Liver (tissue), 9 donors: ENCODE data around the gene KCNA10. TPM values are rescaled to one million over a fixed set of nuclear protein-coding genes. Genes with fewer than 3 reads are reported as not detected.

Experiments
- DNase-seq: peaks from one replicate; pipeline ENCODE4 v3.0.0-alpha.2; 2017; ENCODE audit warnings: low spot score
- H3K27ac ChIP-seq, 2 donors: one replicate each; pipeline ENCODE4 v1.7.0; 2013; ENCODE audit warnings: inconsistent platforms in 2 of 2, low read length in 2 of 2, control low read depth in 1 of 2, low read depth in 1 of 2, mild to moderate bottlenecking in 1 of 2
- H3K27me3 ChIP-seq, 4 donors: one replicate each; pipeline versions ENCODE4 v1.6.1 to v1.7.0; 2013; ENCODE audit warnings: low read length in 3 of 4, inconsistent platforms in 1 of 4, mild to moderate bottlenecking in 1 of 4, moderate library complexity in 1 of 4; ENCODE audit not compliant: control insufficient read depth in 4 of 4, insufficient read depth in 4 of 4
- H3K36me3 ChIP-seq, 4 donors: one replicate each; pipeline versions ENCODE4 v1.6.1 to v1.7.0; 2013; ENCODE audit warnings: low read length in 3 of 4, mild to moderate bottlenecking in 3 of 4, low read depth in 1 of 4, moderate library complexity in 1 of 4; ENCODE audit not compliant: control insufficient read depth in 4 of 4, insufficient read depth in 3 of 4
- H3K4me1 ChIP-seq, 4 donors: one replicate each; pipeline versions ENCODE4 v1.6.1 to v1.7.0; 2013; ENCODE audit warnings: low read length in 3 of 4, mild to moderate bottlenecking in 3 of 4, moderate library complexity in 1 of 4; ENCODE audit not compliant: control insufficient read depth in 4 of 4, insufficient read depth in 4 of 4
- H3K4me3 ChIP-seq, 3 donors: one replicate each; pipeline versions ENCODE4 v1.6.1 to v1.7.0; 2013; ENCODE audit warnings: low read length in 3 of 3, control low read depth in 1 of 3, low read depth in 1 of 3, mild to moderate bottlenecking in 1 of 3
- H3K9ac ChIP-seq, 2 donors: one replicate each; pipeline ENCODE4 v1.7.0; 2013; ENCODE audit warnings: low read length in 2 of 2, mild to moderate bottlenecking in 2 of 2, moderate library complexity in 2 of 2, control low read depth in 1 of 2, low read depth in 1 of 2
- H3K9me3 ChIP-seq, 4 donors: one replicate each; pipeline versions ENCODE4 v1.6.1 to v1.7.0; 2013; ENCODE audit warnings: low read length in 3 of 4; ENCODE audit not compliant: control insufficient read depth in 4 of 4
- EGR1 ChIP-seq, 2 donors: IDR thresholded peaks; 2 replicates each; pipeline ENCODE4 v1.6.1; 2016 to 2018; ENCODE audit warnings: antibody characterized with exemption in 2 of 2, low read depth in 2 of 2
- FOXA1 ChIP-seq: IDR thresholded peaks from 2 replicates; pipeline ENCODE4 v1.6.1; 2016; ENCODE audit warnings: antibody characterized with exemption
- FOXA2 ChIP-seq: IDR thresholded peaks from 2 replicates; pipeline ENCODE4 v1.6.1; 2016; ENCODE audit warnings: antibody characterized with exemption
- GABPA ChIP-seq, 2 donors: IDR thresholded peaks in 1 of 2; conservative IDR thresholded peaks in 1 of 2; 2 replicates each; pipeline ENCODE4 v1.6.1; 2016; ENCODE audit warnings: antibody characterized with exemption in 2 of 2, mild to moderate bottlenecking in 1 of 2, moderate library complexity in 1 of 2
- HNF4A ChIP-seq, 2 donors: conservative IDR thresholded peaks; 2 replicates each; pipeline ENCODE4 v1.6.1; 2016; ENCODE audit warnings: antibody characterized with exemption in 2 of 2, mild to moderate bottlenecking in 2 of 2
- HNF4G ChIP-seq: IDR thresholded peaks from 2 replicates; pipeline ENCODE4 v1.6.1; 2016; ENCODE audit warnings: antibody characterized with exemption
- JUND ChIP-seq, 2 donors: IDR thresholded peaks; 2 replicates each; pipeline ENCODE4 v1.6.1; 2016; ENCODE audit warnings: antibody characterized with exemption in 2 of 2
- NR2F2 ChIP-seq: IDR thresholded peaks from 2 replicates; pipeline ENCODE4 v1.6.1; 2016; ENCODE audit warnings: antibody characterized with exemption
- RAD21 ChIP-seq, 2 donors: IDR thresholded peaks; 2 replicates each; pipeline ENCODE4 v1.6.1; 2016; ENCODE audit warnings: antibody characterized with exemption in 2 of 2, mild to moderate bottlenecking in 2 of 2
- RXRA ChIP-seq, 2 donors: IDR thresholded peaks; 2 replicates each; pipeline ENCODE4 v1.6.1; 2017 to 2018; ENCODE audit warnings: antibody characterized with exemption in 2 of 2, mild to moderate bottlenecking in 1 of 2
- SP1 ChIP-seq: IDR thresholded peaks from 2 replicates; pipeline ENCODE4 v1.6.1; 2018; ENCODE audit warnings: antibody characterized with exemption, mild to moderate bottlenecking
- TAF1 ChIP-seq: conservative IDR thresholded peaks from 2 replicates; pipeline ENCODE4 v1.6.1; 2016; ENCODE audit warnings: antibody characterized with exemption, mild to moderate bottlenecking
- YY1 ChIP-seq: IDR thresholded peaks from 2 replicates; pipeline ENCODE4 v1.6.1; 2016; ENCODE audit warnings: antibody characterized with exemption, mild to moderate bottlenecking
- WGBS: extraction: QIAGEN DNeasy Blood & Tissue Kit; methylation state at CpG from one replicate; pipeline ENCODE4 v1.1.7; 2013; 5-methylcytosine and 5-hydroxymethylcytosine counted together
- polyA plus RNA-seq, 2 donors: library from polyadenylated mRNA; stranded (reverse) in 1 of 2; unstranded in 1 of 2; fragments of 200-250 nt in 1 of 2; fragments of >200 nt in 1 of 2; fragmentation: Nextera tagmentation in 1 of 2; extraction: Ambion mirVana in 1 of 2; gene quantifications; one replicate each; pipeline versions ENCODE4 v1.2.1 to v1.2.3, GENCODE V29; 2013 to 2015
- total RNA-seq, 2 donors: library from RNA; depleted of rRNA; stranded (reverse); fragments of >200 nt; gene quantifications; one replicate each; pipeline ENCODE4 v1.2.3, GENCODE V29; 2014
- TF ChIP-seq, protein P1 (sequence below): IDR thresholded peaks from 2 replicates; pipeline ENCODE4 v1.6.1; 2016; ENCODE audit warnings: antibody characterized with exemption, mild to moderate bottlenecking
- TF ChIP-seq, protein P2 (sequence below): fragments of 150-350 bp; IDR thresholded peaks from 2 replicates; pipeline ENCODE4 v1.5.1; 2017; ENCODE audit warnings: improper control_type of control experiment, low read depth, low read length; ENCODE audit not compliant: missing input control
- TF ChIP-seq, protein P3 (sequence below): IDR thresholded peaks from 2 replicates; pipeline ENCODE4 v1.6.1; 2016; ENCODE audit warnings: antibody characterized with exemption
- TF ChIP-seq, protein P4 (sequence below): IDR thresholded peaks from 2 replicates; pipeline ENCODE4 v1.6.1; 2016; ENCODE audit warnings: antibody characterized with exemption
- TF ChIP-seq, protein P5 (sequence below): IDR thresholded peaks from 2 replicates; pipeline ENCODE4 v1.6.1; 2016; ENCODE audit warnings: antibody characterized with exemption
- donor health status: healthy.
- donor health status: healthy.
- donor health status: healthy.
- donor health status: healthy.
- donor health status: healthy.

The KCNA10 gene
- total and polyA plus RNA-seq, 4 donors, result not detected

DNA sequence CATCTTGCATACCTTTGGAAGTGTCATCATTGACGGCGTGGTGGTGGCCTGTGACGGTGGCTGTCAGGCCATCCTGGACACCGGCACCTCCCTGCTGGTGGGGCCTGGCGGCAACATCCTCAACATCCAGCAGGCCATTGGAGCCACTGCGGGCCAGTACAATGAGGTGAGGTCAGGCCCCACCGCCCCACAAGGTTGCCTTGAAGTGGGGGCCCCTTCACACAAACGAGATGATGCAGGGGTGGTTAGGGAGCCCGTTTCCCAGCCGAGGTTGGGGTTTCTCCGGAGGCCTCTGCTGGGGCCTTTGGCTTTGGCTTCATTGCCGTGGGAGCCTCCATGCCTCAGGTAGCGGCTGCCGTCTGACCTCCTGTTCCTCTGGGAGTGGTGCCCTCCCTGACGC lies 29.6 kb downstream of the KCNA10 start:
- no peak for DNase-seq
- WGBS, result 96% methylated on average over 15 of the region's 15 CpGs
- Histone ChIP-seq H3K9me3 (no peaks in the 10 kb centered on the region), H3K27me3 (no peaks in the 10 kb centered on the region), H3K9ac (no peak overlapping the region), H3K4me3 (no peak overlapping the region), H3K27ac (no peak overlapping the region), H3K36me3 (no peaks in the 10 kb centered on the region), H3K4me1 (no peaks in the 10 kb centered on the region)
- TF ChIP-seq, protein P1, sequence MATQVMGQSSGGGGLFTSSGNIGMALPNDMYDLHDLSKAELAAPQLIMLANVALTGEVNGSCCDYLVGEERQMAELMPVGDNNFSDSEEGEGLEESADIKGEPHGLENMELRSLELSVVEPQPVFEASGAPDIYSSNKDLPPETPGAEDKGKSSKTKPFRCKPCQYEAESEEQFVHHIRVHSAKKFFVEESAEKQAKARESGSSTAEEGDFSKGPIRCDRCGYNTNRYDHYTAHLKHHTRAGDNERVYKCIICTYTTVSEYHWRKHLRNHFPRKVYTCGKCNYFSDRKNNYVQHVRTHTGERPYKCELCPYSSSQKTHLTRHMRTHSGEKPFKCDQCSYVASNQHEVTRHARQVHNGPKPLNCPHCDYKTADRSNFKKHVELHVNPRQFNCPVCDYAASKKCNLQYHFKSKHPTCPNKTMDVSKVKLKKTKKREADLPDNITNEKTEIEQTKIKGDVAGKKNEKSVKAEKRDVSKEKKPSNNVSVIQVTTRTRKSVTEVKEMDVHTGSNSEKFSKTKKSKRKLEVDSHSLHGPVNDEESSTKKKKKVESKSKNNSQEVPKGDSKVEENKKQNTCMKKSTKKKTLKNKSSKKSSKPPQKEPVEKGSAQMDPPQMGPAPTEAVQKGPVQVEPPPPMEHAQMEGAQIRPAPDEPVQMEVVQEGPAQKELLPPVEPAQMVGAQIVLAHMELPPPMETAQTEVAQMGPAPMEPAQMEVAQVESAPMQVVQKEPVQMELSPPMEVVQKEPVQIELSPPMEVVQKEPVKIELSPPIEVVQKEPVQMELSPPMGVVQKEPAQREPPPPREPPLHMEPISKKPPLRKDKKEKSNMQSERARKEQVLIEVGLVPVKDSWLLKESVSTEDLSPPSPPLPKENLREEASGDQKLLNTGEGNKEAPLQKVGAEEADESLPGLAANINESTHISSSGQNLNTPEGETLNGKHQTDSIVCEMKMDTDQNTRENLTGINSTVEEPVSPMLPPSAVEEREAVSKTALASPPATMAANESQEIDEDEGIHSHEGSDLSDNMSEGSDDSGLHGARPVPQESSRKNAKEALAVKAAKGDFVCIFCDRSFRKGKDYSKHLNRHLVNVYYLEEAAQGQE, result no peak
- TF ChIP-seq NR2F2 (no peak), RXRA (IDR thresholded peaks at IDR 0.05) (no peak), EGR1 (IDR thresholded peaks at IDR 0.05; ENCODE audit: low read depth in 2 of 2) (no peak), HNF4G (no peak), SP1 (no peak), FOXA1 (no peak), YY1 (no peak), RAD21 (IDR thresholded peaks at IDR 0.05) (no peak), HNF4A (conservative IDR thresholded peaks at IDR 0.05) (no peak), GABPA (IDR thresholded peaks at IDR 0.05 in 1 of 2, conservative IDR thresholded peaks at IDR 0.05 in 1 of 2) (no peak), FOXA2 (no peak), TAF1 (no peak), JUND (IDR thresholded peaks at IDR 0.05) (no peak)
- TF ChIP-seq, protein P2, sequence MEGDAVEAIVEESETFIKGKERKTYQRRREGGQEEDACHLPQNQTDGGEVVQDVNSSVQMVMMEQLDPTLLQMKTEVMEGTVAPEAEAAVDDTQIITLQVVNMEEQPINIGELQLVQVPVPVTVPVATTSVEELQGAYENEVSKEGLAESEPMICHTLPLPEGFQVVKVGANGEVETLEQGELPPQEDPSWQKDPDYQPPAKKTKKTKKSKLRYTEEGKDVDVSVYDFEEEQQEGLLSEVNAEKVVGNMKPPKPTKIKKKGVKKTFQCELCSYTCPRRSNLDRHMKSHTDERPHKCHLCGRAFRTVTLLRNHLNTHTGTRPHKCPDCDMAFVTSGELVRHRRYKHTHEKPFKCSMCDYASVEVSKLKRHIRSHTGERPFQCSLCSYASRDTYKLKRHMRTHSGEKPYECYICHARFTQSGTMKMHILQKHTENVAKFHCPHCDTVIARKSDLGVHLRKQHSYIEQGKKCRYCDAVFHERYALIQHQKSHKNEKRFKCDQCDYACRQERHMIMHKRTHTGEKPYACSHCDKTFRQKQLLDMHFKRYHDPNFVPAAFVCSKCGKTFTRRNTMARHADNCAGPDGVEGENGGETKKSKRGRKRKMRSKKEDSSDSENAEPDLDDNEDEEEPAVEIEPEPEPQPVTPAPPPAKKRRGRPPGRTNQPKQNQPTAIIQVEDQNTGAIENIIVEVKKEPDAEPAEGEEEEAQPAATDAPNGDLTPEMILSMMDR, result no peak
- TF ChIP-seq, protein P3, sequence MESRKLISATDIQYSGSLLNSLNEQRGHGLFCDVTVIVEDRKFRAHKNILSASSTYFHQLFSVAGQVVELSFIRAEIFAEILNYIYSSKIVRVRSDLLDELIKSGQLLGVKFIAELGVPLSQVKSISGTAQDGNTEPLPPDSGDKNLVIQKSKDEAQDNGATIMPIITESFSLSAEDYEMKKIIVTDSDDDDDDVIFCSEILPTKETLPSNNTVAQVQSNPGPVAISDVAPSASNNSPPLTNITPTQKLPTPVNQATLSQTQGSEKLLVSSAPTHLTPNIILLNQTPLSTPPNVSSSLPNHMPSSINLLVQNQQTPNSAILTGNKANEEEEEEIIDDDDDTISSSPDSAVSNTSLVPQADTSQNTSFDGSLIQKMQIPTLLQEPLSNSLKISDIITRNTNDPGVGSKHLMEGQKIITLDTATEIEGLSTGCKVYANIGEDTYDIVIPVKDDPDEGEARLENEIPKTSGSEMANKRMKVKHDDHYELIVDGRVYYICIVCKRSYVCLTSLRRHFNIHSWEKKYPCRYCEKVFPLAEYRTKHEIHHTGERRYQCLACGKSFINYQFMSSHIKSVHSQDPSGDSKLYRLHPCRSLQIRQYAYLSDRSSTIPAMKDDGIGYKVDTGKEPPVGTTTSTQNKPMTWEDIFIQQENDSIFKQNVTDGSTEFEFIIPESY, result no peak
- TF ChIP-seq, protein P4, sequence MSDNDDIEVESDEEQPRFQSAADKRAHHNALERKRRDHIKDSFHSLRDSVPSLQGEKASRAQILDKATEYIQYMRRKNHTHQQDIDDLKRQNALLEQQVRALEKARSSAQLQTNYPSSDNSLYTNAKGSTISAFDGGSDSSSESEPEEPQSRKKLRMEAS, result no peak
- TF ChIP-seq, protein P5, sequence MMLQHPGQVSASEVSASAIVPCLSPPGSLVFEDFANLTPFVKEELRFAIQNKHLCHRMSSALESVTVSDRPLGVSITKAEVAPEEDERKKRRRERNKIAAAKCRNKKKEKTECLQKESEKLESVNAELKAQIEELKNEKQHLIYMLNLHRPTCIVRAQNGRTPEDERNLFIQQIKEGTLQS, result no peak
